Caco-2 (cell line): ENCODE data around the gene FOXN3. TPM values are rescaled to one million over a fixed set of nuclear protein-coding genes. Genes with fewer than 3 reads are reported as not detected.

Experiments used
- BruUV-seq: library from RNA; stranded (reverse); fragments of 400-500 nt; replicated peaks from 2 replicates; lab custom pipeline; 2021; lab: Mats Ljungman, UMichigan
- CTCF ChIA-PET: fragments of 300-600 bp; sonication (Branson Sonifier 250); formaldehyde crosslinking; loops from one replicate; lab custom pipeline; 2022; ENCODE audit warnings: antibody characterized with exemption; lab: Charles Lee
- POLR2A ChIA-PET: fragments of 300-600 bp; sonication (Branson Sonifier 250); formaldehyde crosslinking; loops from one replicate; lab custom pipeline; 2022; ENCODE audit warnings: antibody characterized with exemption; lab: Charles Lee
- DNase-seq, 2 experiments: peaks; one replicate each; pipeline versions ENCODE4 v3.0.0 to v3.0.0-alpha.2; 2020 to 2022
- H3K27me3 ChIP-seq: replicated peaks from 2 replicates; pipeline ENCODE4 v1.6.0; 2011; ENCODE audit warnings: low read length; ENCODE audit not compliant: control insufficient read depth, insufficient read depth
- H3K36me3 ChIP-seq: 2 replicates; pipeline ENCODE4 v1.5.1; 2011; ENCODE audit warnings: low read length; ENCODE audit not compliant: control insufficient read depth, insufficient read depth
- H3K4me1 ChIP-seq: fragments of 250-450 bp; sonication (Bioruptor Pico); 2 replicates; pipeline ENCODE4 v1.5.1; 2020; ENCODE audit warnings: mild to moderate bottlenecking
- H3K4me3 ChIP-seq: 2 replicates; pipeline ENCODE4 v1.5.1; 2011; ENCODE audit warnings: low read depth, mild to moderate bottlenecking, control low read depth, low read length
- H3K9me3 ChIP-seq: fragments of 250-450 bp; sonication (Bioruptor Pico); 2 replicates; pipeline ENCODE4 v1.5.1; 2020; ENCODE audit warnings: mild to moderate bottlenecking, moderate library complexity
- H3K27ac Mint-ChIP-seq: one replicate; pipeline ENCODE4 v1.8.0; 2022; ENCODE audit warnings: mixed read lengths; ENCODE audit not compliant: unreplicated experiment
- H3K27me3 Mint-ChIP-seq: one replicate; pipeline ENCODE4 v1.8.0; 2022; ENCODE audit warnings: mixed read lengths; ENCODE audit not compliant: insufficient read depth, unreplicated experiment
- H3K36me3 Mint-ChIP-seq: one replicate; pipeline ENCODE4 v1.8.0; 2022; ENCODE audit warnings: mild to moderate bottlenecking, mixed read lengths; ENCODE audit not compliant: insufficient read depth, unreplicated experiment
- H3K4me1 Mint-ChIP-seq: one replicate; pipeline ENCODE4 v1.8.0; 2022; ENCODE audit warnings: low read depth, mixed read lengths; ENCODE audit not compliant: unreplicated experiment
- H3K4me3 Mint-ChIP-seq: one replicate; pipeline ENCODE4 v1.8.0; 2022; ENCODE audit warnings: mild to moderate bottlenecking, moderate library complexity, mixed read lengths; ENCODE audit not compliant: unreplicated experiment
- H3K9me3 Mint-ChIP-seq: one replicate; pipeline ENCODE4 v1.8.0; 2022; ENCODE audit warnings: mixed read lengths; ENCODE audit not compliant: unreplicated experiment
- intact Hi-C: fragments of 100-400 bp; cut with micrococcal nuclease; formaldehyde crosslinking; loops from one replicate; pipeline ENCODE4 v1.10.0; 2022; ENCODE audit not compliant: unreplicated experiment
- total RNA-seq: library from RNA; stranded (reverse); gene quantifications from 2 replicates; pipeline ENCODE4 v1.2.3, GENCODE V29; 2022
- TF ChIP-seq, protein P1 (sequence below), 2 experiments: fragments of 200-600 bp in 1 of 2; IDR thresholded peaks; 1 replicate in 1 of 2; 2 replicates in 1 of 2; pipeline versions ENCODE4 v1.5.1 to v1.8.0; 2011 to 2022; ENCODE audit warnings: antibody characterized with exemption in 1 of 2, control low read depth in 1 of 2, inconsistent platforms in 1 of 2, low read depth in 1 of 2, low read length in 1 of 2, mild to moderate bottlenecking in 1 of 2, moderate library complexity in 1 of 2; ENCODE audit not compliant: insufficient read depth in 1 of 2, severe bottlenecking in 1 of 2, unreplicated experiment in 1 of 2

The FOXN3 gene
- total RNA-seq, 1 experiment from 2014 or later: 20.6 TPM

DNA sequence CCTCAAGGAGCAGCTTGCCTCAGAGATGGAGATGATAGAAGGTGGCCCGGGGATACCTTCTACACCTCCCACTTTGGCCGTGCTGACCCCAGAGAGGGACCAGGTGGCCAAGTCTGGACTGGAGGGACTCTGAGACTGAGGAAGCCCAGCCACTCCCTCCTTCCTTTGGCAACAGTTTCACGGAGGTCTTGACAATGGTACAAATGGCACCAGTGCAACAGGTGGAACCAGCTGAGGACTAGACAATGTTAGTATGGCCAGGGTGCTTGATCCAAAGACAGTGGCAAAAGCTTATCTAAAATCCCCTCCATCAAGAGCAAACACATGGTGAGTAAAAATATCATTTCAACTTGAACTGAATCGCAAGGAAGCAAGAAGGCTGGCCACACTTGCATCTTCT, 117.4 kb downstream of the FOXN3 start:
- TF ChIP-seq, protein P1, sequence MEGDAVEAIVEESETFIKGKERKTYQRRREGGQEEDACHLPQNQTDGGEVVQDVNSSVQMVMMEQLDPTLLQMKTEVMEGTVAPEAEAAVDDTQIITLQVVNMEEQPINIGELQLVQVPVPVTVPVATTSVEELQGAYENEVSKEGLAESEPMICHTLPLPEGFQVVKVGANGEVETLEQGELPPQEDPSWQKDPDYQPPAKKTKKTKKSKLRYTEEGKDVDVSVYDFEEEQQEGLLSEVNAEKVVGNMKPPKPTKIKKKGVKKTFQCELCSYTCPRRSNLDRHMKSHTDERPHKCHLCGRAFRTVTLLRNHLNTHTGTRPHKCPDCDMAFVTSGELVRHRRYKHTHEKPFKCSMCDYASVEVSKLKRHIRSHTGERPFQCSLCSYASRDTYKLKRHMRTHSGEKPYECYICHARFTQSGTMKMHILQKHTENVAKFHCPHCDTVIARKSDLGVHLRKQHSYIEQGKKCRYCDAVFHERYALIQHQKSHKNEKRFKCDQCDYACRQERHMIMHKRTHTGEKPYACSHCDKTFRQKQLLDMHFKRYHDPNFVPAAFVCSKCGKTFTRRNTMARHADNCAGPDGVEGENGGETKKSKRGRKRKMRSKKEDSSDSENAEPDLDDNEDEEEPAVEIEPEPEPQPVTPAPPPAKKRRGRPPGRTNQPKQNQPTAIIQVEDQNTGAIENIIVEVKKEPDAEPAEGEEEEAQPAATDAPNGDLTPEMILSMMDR (IDR thresholded peaks at IDR 0.05; ENCODE audit: insufficient read depth in 1 of 2, low read depth in 1 of 2, low read length in 1 of 2, severe bottlenecking in 1 of 2, unreplicated experiment in 1 of 2): no peak
- POLR2A ChIA-PET: no interaction called here
- H3K27me3 ChIP-seq: no peaks in the 10 kb centered on the region
- no TSS peak for BruUV-seq
- no peak overlapping the region for H3K4me3 ChIP-seq
- Mint-ChIP-seq H3K9me3 (no peaks in the 10 kb centered on the region), H3K27me3 (no peaks in the 10 kb centered on the region), H3K4me3 (no peak overlapping the region), H3K27ac (no peak overlapping the region), H3K4me1 (peaks cover 6% of the 10 kb centered on the region), H3K36me3 (peaks cover 5% of the 10 kb centered on the region)
- H3K4me1 ChIP-seq: no peaks in the 10 kb centered on the region
- no peaks in the 10 kb centered on the region for H3K9me3 ChIP-seq
- CTCF ChIA-PET: no interaction called here
- no peak for DNase-seq
- intact Hi-C loops: no loop called here
- 0 out of 2 replicates have a peak, but pooled peaks cover 1% of the 10 kb centered on the region for H3K36me3 ChIP-seq

DNA sequence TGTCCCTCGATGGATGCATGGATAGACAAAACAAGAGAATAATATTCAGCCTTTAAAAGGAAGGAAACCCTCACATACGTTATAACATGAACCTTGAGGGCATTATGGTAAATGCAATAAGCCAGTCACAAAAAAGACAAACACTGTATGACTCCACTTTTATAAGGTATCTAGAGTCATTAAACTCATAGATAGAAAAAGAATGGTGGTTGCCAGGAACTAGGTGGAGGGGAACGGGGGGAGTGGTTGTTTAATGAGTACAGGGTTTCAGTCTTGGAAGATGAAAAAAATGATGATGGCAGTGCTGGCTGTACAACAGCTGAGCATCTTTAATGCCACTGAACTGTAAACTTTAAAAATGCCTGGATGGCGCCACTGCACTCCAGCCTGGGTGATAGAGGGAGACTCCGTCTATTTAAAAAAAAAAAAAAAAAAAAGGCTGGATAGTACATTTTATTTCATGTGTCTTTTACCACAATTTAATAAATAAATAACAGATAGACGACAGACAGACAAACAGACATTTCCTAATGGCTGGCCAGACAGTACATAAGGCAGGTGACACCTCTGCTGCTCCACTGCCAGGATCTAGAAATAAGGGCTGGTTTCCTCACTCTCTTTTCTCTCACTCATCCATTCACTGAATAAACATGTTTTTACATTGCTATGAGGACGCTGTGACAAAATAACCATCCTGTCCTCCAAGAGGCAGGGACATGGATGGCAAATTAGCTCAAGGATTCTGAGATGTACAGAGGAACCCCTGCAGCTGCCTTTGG, 118.8 kb downstream of the FOXN3 start:
- BruUV-seq: no TSS peak

DNA sequence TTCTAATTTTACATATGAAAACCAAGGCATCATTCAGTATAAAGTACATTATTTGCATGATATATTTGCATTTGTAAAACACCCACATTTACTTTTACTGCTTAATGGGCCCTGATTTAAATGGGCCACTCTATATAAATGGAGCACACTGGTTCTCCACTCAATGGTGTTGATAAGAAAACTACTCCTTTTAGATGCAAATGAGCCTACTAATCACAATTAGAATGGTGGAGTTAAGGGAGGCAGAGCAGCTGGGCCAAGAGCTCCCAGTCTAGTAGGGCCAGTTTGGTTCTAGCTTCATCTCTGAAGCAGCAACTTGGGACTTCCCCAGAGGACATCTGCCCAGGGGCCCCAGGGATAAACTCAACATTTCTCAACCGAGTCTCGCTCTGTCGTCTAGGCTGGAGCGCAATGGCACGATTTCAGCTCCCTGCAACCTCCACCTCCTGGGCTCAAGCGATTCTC, 120.7 kb downstream of the FOXN3 start:
- Mint-ChIP-seq H3K27ac (no peak overlapping the region), H3K9me3 (no peaks in the 10 kb centered on the region), H3K27me3 (no peaks in the 10 kb centered on the region), H3K36me3 (no peaks in the 10 kb centered on the region), H3K4me3 (no peak overlapping the region), H3K4me1 (no peaks in the 10 kb centered on the region)
- ChIA-PET POLR2A (no interaction called here), CTCF (no interaction called here)
- H3K4me1 ChIP-seq: no peaks in the 10 kb centered on the region
- H3K27me3 ChIP-seq: no peaks in the 10 kb centered on the region
- intact Hi-C loops: no loop called here
- H3K4me3 ChIP-seq: no peak overlapping the region
- no peaks in the 10 kb centered on the region for H3K9me3 ChIP-seq
- TF ChIP-seq, protein P1 (IDR thresholded peaks at IDR 0.05; ENCODE audit: insufficient read depth in 1 of 2, low read depth in 1 of 2, low read length in 1 of 2, severe bottlenecking in 1 of 2, unreplicated experiment in 1 of 2): no peak
- DNase-seq: no peak
- no peaks in the 10 kb centered on the region for H3K36me3 ChIP-seq
- no TSS peak for BruUV-seq

More for the DNA sequence above, 118.8 kb downstream of the FOXN3 start:
- Histone ChIP-seq H3K9me3 (no peaks in the 10 kb centered on the region), H3K4me1 (no peaks in the 10 kb centered on the region), H3K36me3 (0 out of 2 replicates have a peak, but pooled peaks cover 1% of the 10 kb centered on the region), H3K27me3 (no peaks in the 10 kb centered on the region), H3K4me3 (no peak overlapping the region)
- no peak overlapping the region for H3K4me3 Mint-ChIP-seq
- H3K27ac Mint-ChIP-seq: no peak overlapping the region
- TF ChIP-seq, protein P1 (IDR thresholded peaks at IDR 0.05; ENCODE audit: insufficient read depth in 1 of 2, low read depth in 1 of 2, low read length in 1 of 2, severe bottlenecking in 1 of 2, unreplicated experiment in 1 of 2): no peak
- POLR2A ChIA-PET: no interaction called here
- H3K4me1 Mint-ChIP-seq: no peaks in the 10 kb centered on the region
- intact Hi-C loops: no loop called here
- CTCF ChIA-PET: no interaction called here
- H3K27me3 Mint-ChIP-seq: no peaks in the 10 kb centered on the region
- peaks cover 5% of the 10 kb centered on the region for H3K36me3 Mint-ChIP-seq
- H3K9me3 Mint-ChIP-seq: no peaks in the 10 kb centered on the region
- DNase-seq: no peak
